ENCODE results near the gene FREM2. TPM values are rescaled to one million over a fixed set of nuclear protein-coding genes. Genes with fewer than 3 reads are reported as not detected.

The FREM2 gene
- total and polyA plus RNA-seq, 2 of the 13 experiments (the other 11 are each of a cell fraction or from before 2014, with no cell fraction given): not detected

DNA sequence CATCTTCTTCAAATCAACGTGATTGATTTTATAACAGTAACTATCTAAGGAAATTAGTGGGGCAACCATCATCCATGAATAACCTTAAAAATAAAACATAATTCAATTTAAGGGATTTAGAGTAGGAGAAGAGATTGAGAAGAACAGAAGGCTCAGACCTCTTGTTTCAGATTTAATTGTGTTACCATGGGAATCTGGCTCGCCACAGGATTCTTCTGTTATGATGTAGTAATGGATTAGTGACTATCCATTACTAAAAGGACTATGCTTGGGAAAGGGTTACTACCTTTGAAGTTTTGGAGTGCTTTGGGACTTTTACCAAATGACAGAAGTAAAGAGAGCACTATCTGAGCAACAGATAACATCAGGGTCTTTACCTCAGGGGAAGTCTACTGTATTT lies 13.2 kb downstream of the FREM2 start:
- in situ Hi-C loops (cut with HindIII; ENCODE audit: extremely low pct_ligation_motif_present, low pct_unique_long_range_greater_than_20kb): no loop called here
- ATAC-seq: no peak
- ChIA-PET CTCF (ENCODE audit: low intra/inter-chr PET ratio, low total read pairs) (no interaction called here), POLR2A (no interaction called here)
- Histone ChIP-seq H4K20me1 (ENCODE audit: insufficient read depth, low read length) (no peaks in the 10 kb centered on the region), H3K27ac (ENCODE audit: extremely low read length, insufficient read depth, low read length) (no peak overlapping the region), H3K9me3 (ENCODE audit: low read length) (no peaks in the 10 kb centered on the region), H3K9ac (ENCODE audit: insufficient read depth, low read depth, low read length) (no peak overlapping the region), H2AFZ (ENCODE audit: low read length) (no peak overlapping the region), H3K4me2 (ENCODE audit: low read depth, low read length) (no peak overlapping the region), H3K36me3 (replicated peaks in 1 of 2; ENCODE audit: control insufficient read depth in 1 of 2, insufficient read depth in 2 of 2, low read length in 2 of 2) (no peaks in the 10 kb centered on the region), H3K27me3 (ENCODE audit: control insufficient read depth in 1 of 2, insufficient read depth in 2 of 2, low read length in 2 of 2) (no peaks in the 10 kb centered on the region), H3K4me3 (replicated peaks in 1 of 3; ENCODE audit: insufficient read depth in 1 of 3, low read depth in 2 of 3, low read length in 3 of 3) (no peak overlapping the region), H3K79me2 (ENCODE audit: insufficient read depth, low read length) (no peaks in the 10 kb centered on the region), H3K4me1 (ENCODE audit: insufficient read depth, low read length) (no peaks in the 10 kb centered on the region)
- DNase-seq (ENCODE audit: low spot score): no peak
- no peak for FAIRE-seq
- intact Hi-C loops (cut with micrococcal nuclease; ENCODE audit: unreplicated experiment): no loop called here
- BruUV-seq (replicated peaks): no TSS peak
- TF ChIP-seq NBN (conservative IDR thresholded peaks at IDR 0.05): no peak
- TF ChIP-seq ZNF660 (CRISPR knock-in tag; IDR thresholded peaks at IDR 0.05; ENCODE audit: borderline replicate concordance, low read depth): no peak
- TF ChIP-seq, protein P1, sequence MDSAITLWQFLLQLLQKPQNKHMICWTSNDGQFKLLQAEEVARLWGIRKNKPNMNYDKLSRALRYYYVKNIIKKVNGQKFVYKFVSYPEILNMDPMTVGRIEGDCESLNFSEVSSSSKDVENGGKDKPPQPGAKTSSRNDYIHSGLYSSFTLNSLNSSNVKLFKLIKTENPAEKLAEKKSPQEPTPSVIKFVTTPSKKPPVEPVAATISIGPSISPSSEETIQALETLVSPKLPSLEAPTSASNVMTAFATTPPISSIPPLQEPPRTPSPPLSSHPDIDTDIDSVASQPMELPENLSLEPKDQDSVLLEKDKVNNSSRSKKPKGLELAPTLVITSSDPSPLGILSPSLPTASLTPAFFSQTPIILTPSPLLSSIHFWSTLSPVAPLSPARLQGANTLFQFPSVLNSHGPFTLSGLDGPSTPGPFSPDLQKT (CRISPR knock-in tag; IDR thresholded peaks at IDR 0.05; ENCODE audit: borderline replicate concordance): no peak
- TF ChIP-seq, protein P2, sequence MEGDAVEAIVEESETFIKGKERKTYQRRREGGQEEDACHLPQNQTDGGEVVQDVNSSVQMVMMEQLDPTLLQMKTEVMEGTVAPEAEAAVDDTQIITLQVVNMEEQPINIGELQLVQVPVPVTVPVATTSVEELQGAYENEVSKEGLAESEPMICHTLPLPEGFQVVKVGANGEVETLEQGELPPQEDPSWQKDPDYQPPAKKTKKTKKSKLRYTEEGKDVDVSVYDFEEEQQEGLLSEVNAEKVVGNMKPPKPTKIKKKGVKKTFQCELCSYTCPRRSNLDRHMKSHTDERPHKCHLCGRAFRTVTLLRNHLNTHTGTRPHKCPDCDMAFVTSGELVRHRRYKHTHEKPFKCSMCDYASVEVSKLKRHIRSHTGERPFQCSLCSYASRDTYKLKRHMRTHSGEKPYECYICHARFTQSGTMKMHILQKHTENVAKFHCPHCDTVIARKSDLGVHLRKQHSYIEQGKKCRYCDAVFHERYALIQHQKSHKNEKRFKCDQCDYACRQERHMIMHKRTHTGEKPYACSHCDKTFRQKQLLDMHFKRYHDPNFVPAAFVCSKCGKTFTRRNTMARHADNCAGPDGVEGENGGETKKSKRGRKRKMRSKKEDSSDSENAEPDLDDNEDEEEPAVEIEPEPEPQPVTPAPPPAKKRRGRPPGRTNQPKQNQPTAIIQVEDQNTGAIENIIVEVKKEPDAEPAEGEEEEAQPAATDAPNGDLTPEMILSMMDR (CRISPR knock-in tag; IDR thresholded peaks at IDR 0.05): no peak
- TF ChIP-seq SP4 (CRISPR knock-in tag; IDR thresholded peaks at IDR 0.05): no peak
- TF ChIP-seq, protein P3, sequence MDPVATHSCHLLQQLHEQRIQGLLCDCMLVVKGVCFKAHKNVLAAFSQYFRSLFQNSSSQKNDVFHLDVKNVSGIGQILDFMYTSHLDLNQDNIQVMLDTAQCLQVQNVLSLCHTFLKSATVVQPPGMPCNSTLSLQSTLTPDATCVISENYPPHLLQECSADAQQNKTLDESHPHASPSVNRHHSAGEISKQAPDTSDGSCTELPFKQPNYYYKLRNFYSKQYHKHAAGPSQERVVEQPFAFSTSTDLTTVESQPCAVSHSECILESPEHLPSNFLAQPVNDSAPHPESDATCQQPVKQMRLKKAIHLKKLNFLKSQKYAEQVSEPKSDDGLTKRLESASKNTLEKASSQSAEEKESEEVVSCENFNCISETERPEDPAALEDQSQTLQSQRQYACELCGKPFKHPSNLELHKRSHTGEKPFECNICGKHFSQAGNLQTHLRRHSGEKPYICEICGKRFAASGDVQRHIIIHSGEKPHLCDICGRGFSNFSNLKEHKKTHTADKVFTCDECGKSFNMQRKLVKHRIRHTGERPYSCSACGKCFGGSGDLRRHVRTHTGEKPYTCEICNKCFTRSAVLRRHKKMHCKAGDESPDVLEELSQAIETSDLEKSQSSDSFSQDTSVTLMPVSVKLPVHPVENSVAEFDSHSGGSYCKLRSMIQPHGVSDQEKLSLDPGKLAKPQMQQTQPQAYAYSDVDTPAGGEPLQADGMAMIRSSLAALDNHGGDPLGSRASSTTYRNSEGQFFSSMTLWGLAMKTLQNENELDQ (CRISPR knock-in tag; IDR thresholded peaks at IDR 0.05; ENCODE audit: borderline replicate concordance): no peak
- no peak for TF ChIP-seq HNRNPUL1 (IDR thresholded peaks at IDR 0.05; ENCODE audit: low read depth, low read length)
- no peak for TF ChIP-seq MTA1 (CRISPR knock-in tag; IDR thresholded peaks at IDR 0.05; ENCODE audit: borderline replicate concordance)
- no peak for TF ChIP-seq GLI4 (CRISPR knock-in tag; IDR thresholded peaks at IDR 0.05; ENCODE audit: borderline replicate concordance)
- no peak for TF ChIP-seq ZNF20 (CRISPR knock-in tag; IDR thresholded peaks at IDR 0.05)
- no peak for TF ChIP-seq AHR (CRISPR knock-in tag; IDR thresholded peaks at IDR 0.05)
- no peak for TF ChIP-seq ZNF563 (CRISPR knock-in tag; IDR thresholded peaks at IDR 0.05)
- TF ChIP-seq ZNF136 (CRISPR knock-in tag; IDR thresholded peaks at IDR 0.05; ENCODE audit: low read depth): no peak
- TF ChIP-seq IRF2 (CRISPR knock-in tag; IDR thresholded peaks at IDR 0.05): no peak
- WGBS (ENCODE audit: low lambda C conversion rate): 0% methylated on average over 2 of the region's 2 CpGs
